GM23338 (cell line): Measurements from ENCODE around the gene FAHD1. TPM values are rescaled to one million over a fixed set of nuclear protein-coding genes. Genes with fewer than 3 reads are reported as not detected.

Source experiments
- ATAC-seq: fragments of 200-7000 bp; cut with Tn5 transposase; 3 replicates; pipeline ENCODE4 v1.9.1; 2020
- DNase-seq: peaks from one replicate; pipeline ENCODE4 v3.0.0-alpha.2; 2015; ENCODE audit warnings: low spot score
- H2AFZ ChIP-seq: fragments of 200-600 bp; sonication (generic); 2 replicates; pipeline ENCODE4 v1.8.0; 2016; ENCODE audit warnings: antibody characterized with exemption, mild to moderate bottlenecking, moderate library complexity
- H3F3A ChIP-seq: fragments of 200-600 bp; sonication (generic); replicated peaks from 2 replicates; pipeline ENCODE4 v1.8.0; 2017; ENCODE audit warnings: antibody characterized with exemption, mixed run types, low read depth
- H3K27ac ChIP-seq: fragments of 200-600 bp; sonication (generic); 2 replicates; pipeline ENCODE4 v1.6.1; 2016; ENCODE audit warnings: low read depth
- H3K27me3 ChIP-seq: fragments of 200-600 bp; sonication (generic); 2 replicates; pipeline ENCODE4 v1.8.0; 2016; ENCODE audit warnings: mild to moderate bottlenecking, mixed run types, moderate library complexity; ENCODE audit not compliant: insufficient read depth
- H3K36me3 ChIP-seq: fragments of 200-600 bp; sonication (generic); 2 replicates; pipeline ENCODE4 v1.8.0; 2016; ENCODE audit warnings: mild to moderate bottlenecking; ENCODE audit not compliant: insufficient read depth
- H3K4me1 ChIP-seq: fragments of 200-600 bp; sonication (generic); 2 replicates; pipeline ENCODE4 v1.8.0; 2016; ENCODE audit warnings: mild to moderate bottlenecking, moderate library complexity; ENCODE audit not compliant: insufficient read depth
- H3K4me2 ChIP-seq: fragments of 200-600 bp; sonication (generic); 2 replicates; pipeline ENCODE4 v1.7.1; 2017; ENCODE audit warnings: mixed run types
- H3K4me3 ChIP-seq: fragments of 200-600 bp; sonication (generic); 2 replicates; pipeline ENCODE4 v1.6.1; 2016; ENCODE audit warnings: mixed run types
- H3K79me2 ChIP-seq: fragments of 200-600 bp; sonication (generic); replicated peaks from 2 replicates; pipeline ENCODE4 v1.8.0; 2017; ENCODE audit warnings: mild to moderate bottlenecking; ENCODE audit not compliant: insufficient read depth
- H3K9me2 ChIP-seq: fragments of 200-600 bp; sonication (generic); 2 replicates; pipeline ENCODE4 v1.8.0; 2017; ENCODE audit not compliant: insufficient read depth
- H4K20me1 ChIP-seq: fragments of 200-600 bp; sonication (generic); replicated peaks from 2 replicates; pipeline ENCODE4 v1.8.0; 2017; ENCODE audit warnings: mild to moderate bottlenecking; ENCODE audit not compliant: insufficient read depth
- H3K27ac Mint-ChIP-seq: 2 replicates; pipeline ENCODE4 v1.8.0; 2020; ENCODE audit warnings: inconsistent platforms, mild to moderate bottlenecking, moderate library complexity, mixed read lengths
- H3K27me3 Mint-ChIP-seq: 3 replicates; pipeline ENCODE4 v1.8.0; 2022; ENCODE audit warnings: low read depth, mild to moderate bottlenecking, moderate library complexity, mixed read lengths, inconsistent platforms; ENCODE audit not compliant: insufficient read depth, poor library complexity
- H3K36me3 Mint-ChIP-seq: 3 replicates; pipeline ENCODE4 v1.8.0; 2021; ENCODE audit warnings: low read depth, mild to moderate bottlenecking, inconsistent platforms, moderate library complexity, mixed read lengths
- H3K4me1 Mint-ChIP-seq: 3 replicates; pipeline ENCODE4 v1.8.0; 2020; ENCODE audit warnings: mild to moderate bottlenecking, inconsistent platforms, mixed read lengths
- H3K4me3 Mint-ChIP-seq: 3 replicates; pipeline ENCODE4 v1.8.0; 2021; ENCODE audit warnings: moderate library complexity, mild to moderate bottlenecking, inconsistent platforms, mixed read lengths
- H3K9me3 Mint-ChIP-seq: 3 replicates; pipeline ENCODE4 v1.8.0; 2020; ENCODE audit warnings: moderate library complexity, mild to moderate bottlenecking, inconsistent platforms, mixed read lengths
- CTCF ChIP-seq, 2 experiments: fragments of 200-600 bp in 1 of 2; sonication (generic) in 1 of 2; conservative IDR thresholded peaks; 2 replicates each; pipeline versions ENCODE4 v1.5.1 to v1.6.1; 2016 to 2017; ENCODE audit warnings: antibody characterized with exemption in 2 of 2, low read depth in 2 of 2, mild to moderate bottlenecking in 2 of 2, moderate library complexity in 1 of 2
- EZH2 ChIP-seq: fragments of 200-600 bp; sonication (generic); IDR thresholded peaks from one replicate; pipeline ENCODE4 v1.8.0; 2017; ENCODE audit warnings: antibody characterized with exemption, mild to moderate bottlenecking, low read depth; ENCODE audit not compliant: unreplicated experiment
- EZH2phosphoT487 ChIP-seq: fragments of 200-600 bp; sonication (generic); IDR thresholded peaks from one replicate; pipeline ENCODE4 v1.8.1; 2018; ENCODE audit warnings: antibody characterized with exemption; ENCODE audit not compliant: unreplicated experiment
- JUNB ChIP-seq: IDR thresholded peaks from one replicate; pipeline ENCODE4 v1.6.1; 2016; ENCODE audit warnings: antibody characterized with exemption; ENCODE audit not compliant: unreplicated experiment
- NANOG ChIP-seq: IDR thresholded peaks from 2 replicates; pipeline ENCODE4 v1.6.1; 2016; ENCODE audit warnings: antibody characterized with exemption, borderline replicate concordance
- POLR2AphosphoS5 ChIP-seq: IDR thresholded peaks from 2 replicates; pipeline ENCODE4 v1.6.1; 2016; ENCODE audit warnings: antibody characterized with exemption, low read depth
- REST ChIP-seq: IDR thresholded peaks from one replicate; pipeline ENCODE4 v1.6.1; 2018; ENCODE audit warnings: antibody characterized with exemption; ENCODE audit not compliant: unreplicated experiment
- STAT1 ChIP-seq: IDR thresholded peaks from one replicate; pipeline ENCODE4 v1.6.1; 2016; ENCODE audit warnings: antibody characterized with exemption; ENCODE audit not compliant: unreplicated experiment
- ZNF331 ChIP-seq: fragments of 250-450 bp; sonication (Bioruptor Pico); IDR thresholded peaks from 2 replicates; pipeline ENCODE4 v1.5.0; 2020; ENCODE audit warnings: low read depth, mild to moderate bottlenecking, moderate library complexity
- polyA plus RNA-seq: library from polyadenylated mRNA; unstranded; fragments of >200 nt; fragmentation: Nextera tagmentation; extraction: Ambion mirVana; gene quantifications from 2 replicates; pipeline ENCODE4 v1.2.1, GENCODE V29; 2016
- total RNA-seq: library from RNA; depleted of rRNA; stranded (reverse); fragments of >200 nt; shearing (Covaris generic); gene quantifications from 2 replicates; pipeline ENCODE4 v1.2.3, GENCODE V29; 2014

FAHD1 gene
- total and polyA plus RNA-seq, 2 experiments from 2014 or later: 21.0 to 23.9 TPM

- no peaks in the 10 kb centered on the region for H3K4me1 Mint-ChIP-seq
- peaks cover 9% of the 10 kb centered on the region for H4K20me1 ChIP-seq
- no peak overlapping the region for H3K27ac Mint-ChIP-seq
- H2AFZ ChIP-seq: no peak overlapping the region
- no peaks in the 10 kb centered on the region for H3K36me3 ChIP-seq
- peaks cover 5% of the 10 kb centered on the region; the same call in 1 of the 3 replicates for H3K36me3 Mint-ChIP-seq
- H3K4me3 Mint-ChIP-seq: no peak overlapping the region
- peaks cover 6% of the 10 kb centered on the region for H3K27me3 Mint-ChIP-seq
- peaks cover 19% of the 10 kb centered on the region for H3K79me2 ChIP-seq
- no peak overlapping the region for H3K4me2 ChIP-seq
- H3K9me3 Mint-ChIP-seq: peaks cover 2% of the 10 kb centered on the region; the same call in 1 of the 3 replicates
- H3K27me3 ChIP-seq: no peaks in the 10 kb centered on the region
- no peak for DNase-seq
- no peak overlapping the region for H3K4me3 ChIP-seq
- H3F3A ChIP-seq: no peaks in the 10 kb centered on the region
- H3K27ac ChIP-seq: no peak overlapping the region
- H3K9me2 ChIP-seq: no peaks in the 10 kb centered on the region
- ATAC-seq: no peak
- no peaks in the 10 kb centered on the region for H3K4me1 ChIP-seq
- TF ChIP-seq STAT1 (no peak), EZH2 (no peak), ZNF331 (CRISPR knock-in tag) (no peak), NANOG (no peak), CTCF (conservative IDR thresholded peaks at IDR 0.05; ENCODE audit: low read depth in 2 of 2) (no peak), REST (no peak)
Observed at GRCh38 chr16:1789643-1790045, 37.4 kb upstream of the FAHD1 start.

- Histone ChIP-seq H2AFZ (no peak overlapping the region), H3K4me1 (no peaks in the 10 kb centered on the region), H3K9me2 (no peaks in the 10 kb centered on the region), H3K4me3 (no peak overlapping the region), H3K4me2 (no peak overlapping the region), H4K20me1 (peaks cover 5% of the 10 kb centered on the region), H3F3A (no peaks in the 10 kb centered on the region), H3K27ac (no peak overlapping the region), H3K36me3 (no peaks in the 10 kb centered on the region), H3K79me2 (peaks cover 13% of the 10 kb centered on the region), H3K27me3 (no peaks in the 10 kb centered on the region)
- H3K27me3 Mint-ChIP-seq: peaks cover 5% of the 10 kb centered on the region
- H3K9me3 Mint-ChIP-seq: peaks cover 2% of the 10 kb centered on the region; the same call in 1 of the 3 replicates
- no peak overlapping the region for H3K4me3 Mint-ChIP-seq
- H3K4me1 Mint-ChIP-seq: no peaks in the 10 kb centered on the region
- DNase-seq (no peak), ATAC-seq (no peak)
- peaks cover 5% of the 10 kb centered on the region; the same call in 1 of the 3 replicates for H3K36me3 Mint-ChIP-seq
- H3K27ac Mint-ChIP-seq: no peak overlapping the region
- TF ChIP-seq EZH2phosphoT487 (no peak), POLR2AphosphoS5 (no peak), EZH2 (no peak), REST (no peak), JUNB (no peak), ZNF331 (CRISPR knock-in tag) (no peak)
Observed at GRCh38 chr16:1790261-1790610, 36.8 kb upstream of the FAHD1 start.
